Panc1 (cell line): ENCODE measurements around the gene P2RY1. TPM values are rescaled to one million over a fixed set of nuclear protein-coding genes. Genes with fewer than 3 reads are reported as not detected.
"Not testable (repeated sequence)": the region's sequence is repeated elsewhere in the genome, so short reads cannot be mapped to it uniquely, and the experiment has no call there.

ENCODE experiments used
- ATAC-seq: fragments of 200-7000 bp; cut with Tn5 transposase; 2 replicates; pipeline ENCODE4 v1.9.1; 2020; ENCODE audit warnings: mild to moderate bottlenecking, moderate library complexity
- BruUV-seq: library from RNA; stranded (reverse); fragments of 400-500 nt; replicated peaks from 2 replicates; lab custom pipeline; 2021; lab: Mats Ljungman, UMichigan
- CTCF ChIA-PET: fragments of 300-600 bp; sonication (Branson Sonifier 250); formaldehyde crosslinking; loops from one replicate; lab custom pipeline; 2022; ENCODE audit warnings: antibody characterized with exemption; lab: Charles Lee
- POLR2A ChIA-PET: fragments of 300-600 bp; sonication (Branson Sonifier 250); formaldehyde crosslinking; loops from one replicate; lab custom pipeline; 2022; ENCODE audit warnings: antibody characterized with exemption; lab: Charles Lee
- DNase-seq: peaks from one replicate; pipeline ENCODE4 v3.0.0-alpha.2; 2010; ENCODE audit warnings: low read depth, low spot score
- H3K27ac ChIP-seq: 2 replicates; pipeline ENCODE4 v1.5.1; 2011; ENCODE audit warnings: mild to moderate bottlenecking, low read length, inconsistent platforms
- H3K27me3 ChIP-seq: fragments of 200-500 bp; sonication (Bioruptor generic); 2 replicates; pipeline ENCODE4 v1.6.0; 2014; ENCODE audit warnings: low read length, inconsistent platforms; ENCODE audit not compliant: control insufficient read depth, insufficient read depth
- H3K36me3 ChIP-seq: fragments of 200-500 bp; sonication (Bioruptor generic); 2 replicates; pipeline ENCODE4 v1.5.1; 2014; ENCODE audit warnings: inconsistent platforms, mild to moderate bottlenecking, low read length, moderate library complexity; ENCODE audit not compliant: control insufficient read depth, insufficient read depth
- H3K4me1 ChIP-seq: 2 replicates; pipeline ENCODE4 v1.5.1; 2011; ENCODE audit warnings: inconsistent platforms, mild to moderate bottlenecking, low read length, moderate library complexity; ENCODE audit not compliant: control insufficient read depth, insufficient read depth
- H3K4me3 ChIP-seq, 2 experiments: 2 replicates each; pipeline ENCODE4 v1.5.1; 2011 to 2012; ENCODE audit warnings: low read depth in 2 of 2, low read length in 2 of 2, mild to moderate bottlenecking in 2 of 2, inconsistent platforms in 1 of 2, moderate library complexity in 1 of 2
- H3K9me3 ChIP-seq: fragments of 200-500 bp; sonication (Bioruptor generic); 2 replicates; pipeline ENCODE4 v1.5.1; 2014; ENCODE audit warnings: low read depth, mild to moderate bottlenecking, inconsistent platforms, low read length, moderate library complexity; ENCODE audit not compliant: control insufficient read depth, insufficient read depth
- CTCF ChIP-seq: fragments of 450-650 bp; IDR thresholded peaks from 2 replicates; pipeline ENCODE4 v1.5.1; 2017; ENCODE audit warnings: mild to moderate bottlenecking
- POLR2AphosphoS5 ChIP-seq: IDR thresholded peaks from 2 replicates; pipeline ENCODE4 v1.6.1; 2012; ENCODE audit warnings: mild to moderate bottlenecking, low read depth, low read length, moderate library complexity
- REST ChIP-seq, 2 experiments: IDR thresholded peaks; 2 replicates each; pipeline ENCODE4 v1.6.1; 2011 to 2012; ENCODE audit warnings: low read depth in 2 of 2, control low read depth in 1 of 2, low read length in 1 of 2, mild to moderate bottlenecking in 1 of 2, moderate library complexity in 1 of 2; ENCODE audit not compliant: insufficient read depth in 1 of 2
- SIN3A ChIP-seq: IDR thresholded peaks from 2 replicates; pipeline ENCODE4 v1.6.1; 2012; ENCODE audit warnings: low read depth, mild to moderate bottlenecking, low read length, moderate library complexity, borderline replicate concordance; ENCODE audit not compliant: insufficient read depth
- TCF7L2 ChIP-seq: IDR thresholded peaks from 2 replicates; pipeline ENCODE4 v1.6.1; 2011; ENCODE audit warnings: mild to moderate bottlenecking, low read depth, low read length, inconsistent platforms
- in situ Hi-C: cut with HindIII; loops from 2 replicates; pipeline ENCODE4 v1.10.0; 2016; ENCODE audit warnings: low sequenced_read_pairs, low pct_unique_long_range_greater_than_20kb
- intact Hi-C: fragments of 100-400 bp; cut with micrococcal nuclease; formaldehyde crosslinking; loops from one replicate; pipeline ENCODE4 v1.10.0; 2022; ENCODE audit not compliant: unreplicated experiment
- total RNA-seq: library from RNA; stranded (reverse); gene quantifications from one replicate; pipeline ENCODE4 v1.2.1, GENCODE V29; 2021; ENCODE audit not compliant: unreplicated experiment

Gene P2RY1
- total RNA-seq, 1 experiment from 2014 or later, result 0.08 TPM

GRCh38 chr3:152873314-152873713, 38.4 kb downstream of the P2RY1 start:
- POLR2A ChIA-PET, BruUV-seq, H3K9me3 ChIP-seq, in situ Hi-C loops, H3K27me3 ChIP-seq, H3K27ac ChIP-seq, ATAC-seq, H3K36me3 ChIP-seq, H3K4me3 ChIP-seq, DNase-seq, intact Hi-C loops, H3K4me1 ChIP-seq, CTCF ChIA-PET: not testable (repeated sequence)

GRCh38 chr3:152874896-152875749, 40.2 kb downstream of the P2RY1 start:
- POLR2A ChIA-PET, result no interaction called here
- no peak for DNase-seq
- Histone ChIP-seq H3K4me1 (no peaks in the 10 kb centered on the region), H3K4me3 (no peak overlapping the region), H3K27ac (no peak overlapping the region), H3K9me3 (no peaks in the 10 kb centered on the region), H3K27me3 (no peaks in the 10 kb centered on the region; the same call in 1 of the 2 replicates), H3K36me3 (no peaks in the 10 kb centered on the region)
- in situ Hi-C loops (no loop called here), intact Hi-C loops (no loop called here)
- TF ChIP-seq SIN3A (no peak), POLR2AphosphoS5 (no peak), CTCF (no peak), REST (IDR thresholded peaks at IDR 0.05; ENCODE audit: insufficient read depth in 1 of 2, low read depth in 2 of 2, low read length in 1 of 2) (no peak)
- ATAC-seq, result no peak
- no TSS peak for BruUV-seq
- CTCF ChIA-PET, result no interaction called here

GRCh38 chr3:152879130-152879789, 44.3 kb downstream of the P2RY1 start:
- no peaks in the 10 kb centered on the region for H3K4me1 ChIP-seq
- no peaks in the 10 kb centered on the region for H3K27me3 ChIP-seq
- intact Hi-C loops (no loop called here), in situ Hi-C loops (no loop called here)
- DNase-seq (no peak), ATAC-seq (no peak)
- no TSS peak for BruUV-seq
- H3K27ac ChIP-seq, result no peak overlapping the region
- H3K4me3 ChIP-seq, result no peak overlapping the region
- no peaks in the 10 kb centered on the region for H3K9me3 ChIP-seq
- TF ChIP-seq SIN3A (no peak), TCF7L2 (no peak), POLR2AphosphoS5 (no peak), CTCF (no peak), REST (IDR thresholded peaks at IDR 0.05; ENCODE audit: insufficient read depth in 1 of 2, low read depth in 2 of 2, low read length in 1 of 2) (no peak)
- no peaks in the 10 kb centered on the region for H3K36me3 ChIP-seq
- CTCF ChIA-PET, result no interaction called here
- POLR2A ChIA-PET, result no interaction called here
